HG03565 (cell line): Measurements from ENCODE around the gene VPS39.
"Not testable (repeated sequence)": the region's sequence is repeated elsewhere in the genome, so short reads cannot be mapped to it uniquely, and the experiment has no call there.

Source experiments
- ATAC-seq: cut with Tn5 transposase; IDR thresholded peaks from one replicate; pipeline ENCODE4 v1.9.1; 2021; ENCODE audit warnings: mild to moderate bottlenecking, moderate library complexity; ENCODE audit not compliant: unreplicated experiment

Gene VPS39, protein sequence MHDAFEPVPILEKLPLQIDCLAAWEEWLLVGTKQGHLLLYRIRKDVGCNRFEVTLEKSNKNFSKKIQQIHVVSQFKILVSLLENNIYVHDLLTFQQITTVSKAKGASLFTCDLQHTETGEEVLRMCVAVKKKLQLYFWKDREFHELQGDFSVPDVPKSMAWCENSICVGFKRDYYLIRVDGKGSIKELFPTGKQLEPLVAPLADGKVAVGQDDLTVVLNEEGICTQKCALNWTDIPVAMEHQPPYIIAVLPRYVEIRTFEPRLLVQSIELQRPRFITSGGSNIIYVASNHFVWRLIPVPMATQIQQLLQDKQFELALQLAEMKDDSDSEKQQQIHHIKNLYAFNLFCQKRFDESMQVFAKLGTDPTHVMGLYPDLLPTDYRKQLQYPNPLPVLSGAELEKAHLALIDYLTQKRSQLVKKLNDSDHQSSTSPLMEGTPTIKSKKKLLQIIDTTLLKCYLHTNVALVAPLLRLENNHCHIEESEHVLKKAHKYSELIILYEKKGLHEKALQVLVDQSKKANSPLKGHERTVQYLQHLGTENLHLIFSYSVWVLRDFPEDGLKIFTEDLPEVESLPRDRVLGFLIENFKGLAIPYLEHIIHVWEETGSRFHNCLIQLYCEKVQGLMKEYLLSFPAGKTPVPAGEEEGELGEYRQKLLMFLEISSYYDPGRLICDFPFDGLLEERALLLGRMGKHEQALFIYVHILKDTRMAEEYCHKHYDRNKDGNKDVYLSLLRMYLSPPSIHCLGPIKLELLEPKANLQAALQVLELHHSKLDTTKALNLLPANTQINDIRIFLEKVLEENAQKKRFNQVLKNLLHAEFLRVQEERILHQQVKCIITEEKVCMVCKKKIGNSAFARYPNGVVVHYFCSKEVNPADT

DNA sequence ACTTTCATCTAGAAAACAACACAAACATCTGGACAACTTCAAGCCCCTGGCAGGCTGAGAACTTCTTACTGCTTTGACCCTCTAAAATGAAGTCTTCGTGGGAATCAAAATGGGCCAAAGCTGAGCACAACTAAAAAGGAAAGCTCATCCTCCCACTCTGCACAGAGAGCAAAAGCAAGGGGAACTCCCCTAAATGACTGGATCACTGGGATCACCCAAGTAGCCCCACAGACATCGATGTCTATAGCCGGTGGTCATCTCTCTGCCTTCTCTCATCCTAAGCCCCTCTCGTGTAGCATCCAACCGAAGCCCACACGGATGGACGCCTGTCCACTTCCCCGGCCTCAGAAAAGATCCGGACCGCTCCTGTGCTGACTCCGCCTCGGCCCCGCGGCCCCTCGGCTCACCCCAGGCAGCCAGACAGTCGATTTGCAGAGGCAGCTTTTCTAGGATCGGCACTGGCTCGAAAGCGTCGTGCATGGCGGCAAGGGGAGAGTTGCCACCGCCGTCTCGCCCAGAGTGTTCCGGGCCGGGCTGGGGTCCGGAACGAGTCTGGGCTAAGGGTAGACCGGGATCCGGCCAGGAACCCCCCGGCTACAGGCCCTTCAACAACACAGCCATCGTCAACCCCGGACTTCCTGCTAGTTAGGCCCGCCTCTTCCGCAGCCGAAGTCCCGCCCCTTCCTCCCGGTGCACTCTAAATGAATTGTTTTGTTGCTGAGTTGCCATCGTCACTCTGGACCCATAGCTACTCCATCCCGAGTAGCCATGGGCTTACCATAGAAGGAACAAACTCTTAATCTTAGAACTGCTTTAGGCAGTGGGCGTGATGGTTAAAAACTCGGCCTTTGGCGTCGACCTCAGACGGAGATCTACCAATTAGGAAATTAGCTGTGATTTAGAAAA is at the start of gene VPS39:
Gene VPS39 (minus strand): TSS at position 631 of the 906 bp plus-strand sequence. CDS start 151 bp downstream, at position 480.
- ATAC-seq: peak; percentile 80

DNA sequence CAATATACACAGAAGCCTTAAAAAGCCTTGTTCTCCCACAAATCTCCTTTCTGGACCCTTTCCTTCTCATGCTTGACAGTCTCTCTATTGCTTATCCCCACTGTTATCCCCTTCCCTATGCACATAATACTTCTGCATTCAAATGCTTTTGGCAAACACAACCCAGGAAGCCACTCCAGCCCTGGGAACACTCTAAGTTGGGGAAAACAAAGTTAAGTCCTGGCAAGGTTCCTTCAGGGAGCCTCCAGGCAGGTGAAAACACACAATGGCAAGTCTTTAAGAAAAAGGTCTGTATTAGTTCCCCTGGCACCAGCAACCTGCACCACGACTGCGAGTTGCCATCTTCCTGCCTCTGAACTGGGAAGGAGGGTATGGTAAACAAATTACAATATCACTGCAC is 45.2 kb upstream of the VPS39 start:
- no peak for ATAC-seq

GRCh38 chr15:42240823-42241222 is 32.7 kb upstream of the VPS39 start:
- ATAC-seq: no peak

DNA sequence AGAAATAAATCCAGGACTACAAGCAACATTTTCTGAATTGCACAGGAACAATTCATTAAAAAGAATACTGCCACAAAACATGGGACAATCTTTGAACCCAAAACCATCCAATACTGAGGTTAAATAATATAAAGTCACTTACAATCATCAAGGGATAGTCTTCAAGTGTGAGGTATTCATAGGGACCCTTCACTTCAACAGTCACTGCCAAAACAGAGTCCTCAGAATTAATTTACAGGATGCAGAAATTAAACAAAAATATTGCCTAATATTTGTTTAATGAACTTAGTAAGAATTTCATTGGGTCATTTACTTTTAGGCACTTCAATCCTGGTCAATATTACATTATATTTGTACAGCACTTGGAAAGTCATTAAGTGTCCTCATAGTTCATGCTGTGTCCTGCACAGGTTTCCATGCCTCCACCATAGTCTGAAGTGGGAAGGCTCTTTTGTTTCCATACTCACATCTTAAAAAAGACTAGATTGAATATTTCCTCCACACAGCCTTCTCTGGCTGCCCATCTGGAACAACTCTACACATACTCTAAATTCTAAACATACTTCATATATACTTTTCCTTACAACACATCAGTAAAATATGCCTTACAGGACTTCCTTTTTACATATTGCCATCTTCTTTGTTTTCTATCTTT is 31.6 kb upstream of the VPS39 start:
- ATAC-seq: no peak

GRCh38 chr15:42233107-42233506 is 25.0 kb upstream of the VPS39 start:
- ATAC-seq: no peak

DNA sequence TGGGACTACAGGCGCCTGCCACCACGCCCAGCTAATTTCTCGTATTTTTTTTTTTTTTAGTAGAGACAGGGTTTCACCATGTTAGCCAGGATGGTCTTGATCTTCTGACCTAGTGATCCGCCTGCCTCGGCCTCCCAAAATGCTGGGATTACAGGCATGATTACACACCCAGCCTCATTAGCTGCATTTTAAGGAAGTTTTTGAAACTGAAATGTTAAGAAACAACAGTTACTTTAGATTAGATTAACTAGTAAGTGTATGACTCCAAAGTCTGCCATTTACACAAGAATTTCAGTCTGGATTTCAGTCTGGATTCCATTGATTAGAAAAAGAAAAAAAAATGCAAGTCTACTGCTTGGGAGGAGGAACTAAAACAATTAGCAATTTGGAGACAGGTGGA is 24.5 kb upstream of the VPS39 start:
- no peak for ATAC-seq

- ATAC-seq: no peak
Observed at GRCh38 chr15:42231088-42231487, 23.0 kb upstream of the VPS39 start.

GRCh38 chr15:42228981-42229380 is 20.9 kb upstream of the VPS39 start:
- ATAC-seq: not testable (repeated sequence)

DNA sequence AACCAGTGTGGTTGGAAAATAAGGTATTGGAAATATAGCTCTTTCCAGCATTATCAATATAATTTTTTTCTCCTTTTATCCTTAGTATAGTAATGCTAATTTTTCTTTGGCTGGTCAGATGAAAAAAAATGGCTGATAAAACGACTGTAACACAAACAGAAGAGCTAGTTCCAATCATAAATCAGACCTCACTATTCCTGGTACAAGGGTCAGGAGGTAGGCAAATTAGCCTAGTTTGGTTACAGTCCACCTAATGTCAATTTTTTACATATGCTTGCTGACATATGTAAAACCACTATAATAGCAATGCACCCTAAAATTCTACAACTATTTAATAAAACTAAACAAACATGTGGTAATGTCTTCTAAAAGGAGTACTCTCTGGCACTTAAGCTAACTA is 19.9 kb upstream of the VPS39 start:
- no peak for ATAC-seq

DNA sequence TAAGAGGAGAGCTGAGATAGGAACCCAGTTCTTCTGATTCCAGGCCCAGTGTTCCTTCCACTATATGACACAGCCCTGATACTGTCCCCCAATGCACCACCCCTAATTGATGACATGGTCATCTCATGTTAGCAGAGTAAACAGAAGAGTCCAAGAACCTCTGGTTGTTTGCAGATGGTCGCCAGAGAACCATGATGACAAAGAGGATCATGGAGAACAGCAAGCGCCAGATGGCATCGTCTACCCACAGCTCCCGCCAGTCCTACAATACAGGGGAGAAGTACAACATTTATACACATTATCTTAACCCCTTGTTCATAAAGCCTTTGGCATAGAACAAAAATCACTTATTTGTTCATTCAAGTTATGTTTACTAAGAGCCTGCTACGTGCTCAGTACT is 18.5 kb upstream of the VPS39 start:
- ATAC-seq: no peak

GRCh38 chr15:42220216-42220615 is 12.1 kb upstream of the VPS39 start:
- ATAC-seq: no peak

DNA sequence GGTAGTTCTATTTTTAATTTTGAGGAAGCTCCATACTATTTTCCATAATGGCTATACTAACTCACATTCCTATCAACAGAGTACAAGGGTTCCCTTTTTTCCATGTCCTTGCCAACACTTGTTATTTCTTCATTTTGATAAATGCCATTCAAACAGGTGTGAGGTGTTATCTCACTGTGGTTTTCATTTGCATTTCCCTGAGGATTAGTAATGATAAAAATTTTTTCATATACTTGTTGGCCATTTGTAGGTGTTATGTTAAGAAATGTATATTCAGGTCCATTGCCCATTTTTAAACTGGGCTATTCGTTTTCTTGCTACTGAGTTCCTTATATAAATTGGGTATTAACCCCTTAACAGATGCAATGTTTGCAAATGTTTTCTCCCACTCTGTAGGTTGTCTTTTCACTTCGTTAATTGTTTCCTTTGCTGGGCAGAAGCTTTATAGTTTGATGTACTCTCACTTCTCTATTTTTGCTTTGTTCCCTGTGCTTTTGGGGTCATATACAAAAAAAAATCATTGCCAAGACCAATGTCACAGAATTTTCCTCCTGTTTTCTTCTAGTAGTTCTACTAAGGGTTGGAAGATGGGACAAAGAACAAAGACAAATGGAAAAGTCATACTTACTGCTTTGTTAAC is 11.0 kb upstream of the VPS39 start:
- no peak for ATAC-seq

DNA sequence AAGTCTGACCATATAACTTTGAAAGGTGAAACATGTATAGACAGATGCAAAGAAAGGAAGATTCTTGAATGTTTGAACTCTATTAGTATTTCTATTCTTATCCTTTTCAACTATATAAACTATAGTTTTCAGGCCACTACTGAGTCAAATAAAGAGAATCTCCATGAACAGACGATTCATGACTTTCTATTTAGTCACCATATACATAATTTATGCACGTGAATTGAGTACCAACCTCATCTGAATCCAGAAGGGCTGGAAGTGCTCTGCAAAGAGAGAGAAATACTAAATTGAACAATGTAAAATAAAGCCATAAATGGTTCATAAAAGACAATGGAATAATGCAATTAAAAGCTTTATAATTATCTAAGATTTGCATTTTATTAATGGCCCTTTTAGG is 9.5 kb upstream of the VPS39 start:
- no peak for ATAC-seq

GRCh38 chr15:42215913-42216829 is 8.1 kb upstream of the VPS39 start:
- ATAC-seq: no peak

GRCh38 chr15:42214600-42214999 is 6.5 kb upstream of the VPS39 start:
- ATAC-seq: no peak

DNA sequence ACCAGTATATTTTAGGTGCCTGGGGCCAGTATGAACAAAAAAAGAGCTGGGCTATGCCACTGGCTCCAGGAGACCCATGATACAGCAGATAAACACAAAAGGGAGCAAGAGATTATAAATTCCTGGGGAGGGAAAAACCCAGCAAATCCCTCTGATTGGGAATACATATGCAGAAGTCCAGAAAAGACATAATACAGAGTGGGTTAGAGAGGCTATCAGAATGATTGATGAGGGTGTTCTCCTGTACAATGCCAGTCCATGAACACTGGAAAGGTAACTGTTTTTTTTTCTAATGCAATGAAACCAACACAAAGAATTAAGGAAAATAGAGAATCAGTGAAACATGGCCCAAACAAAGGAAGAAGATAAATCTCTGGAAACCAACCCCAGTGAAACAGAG is 5.4 kb upstream of the VPS39 start:
- no peak for ATAC-seq

GRCh38 chr15:42210696-42211095 is 2.6 kb upstream of the VPS39 start:
- no peak for ATAC-seq

DNA sequence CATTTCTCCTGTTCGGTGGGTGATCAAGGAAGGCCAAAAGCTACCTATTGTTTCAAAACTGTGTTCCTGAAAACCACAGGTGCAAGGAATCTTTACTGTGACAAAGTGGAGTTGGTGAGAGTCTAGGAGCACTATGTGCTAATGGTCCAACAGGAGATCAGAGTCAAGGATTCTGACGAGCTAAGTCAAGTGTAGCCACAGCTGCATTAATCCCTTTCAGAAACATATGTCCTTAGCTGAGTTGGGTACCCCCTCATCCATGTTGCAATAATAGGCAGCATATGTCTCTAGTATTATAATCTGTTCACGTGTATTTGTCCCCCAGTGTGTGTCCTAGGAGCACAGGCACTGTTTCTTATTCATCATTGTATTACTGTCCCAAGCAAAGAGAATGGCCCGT is 1.7 kb downstream of the VPS39 start:
- no peak for ATAC-seq

GRCh38 chr15:42203891-42204290 is 4.2 kb downstream of the VPS39 start:
- no peak for ATAC-seq
